ENCODE results near the gene CTDSP2. TPM values are rescaled to one million over a fixed set of nuclear protein-coding genes. Genes with fewer than 3 reads are reported as not detected.
"Not testable (repeated sequence)": the region's sequence is repeated elsewhere in the genome, so short reads cannot be mapped to it uniquely, and the experiment has no call there.

CTDSP2 gene
- polyA plus RNA-seq, 3 donors = 76.0 to 106 (median 96.4) TPM

DNA sequence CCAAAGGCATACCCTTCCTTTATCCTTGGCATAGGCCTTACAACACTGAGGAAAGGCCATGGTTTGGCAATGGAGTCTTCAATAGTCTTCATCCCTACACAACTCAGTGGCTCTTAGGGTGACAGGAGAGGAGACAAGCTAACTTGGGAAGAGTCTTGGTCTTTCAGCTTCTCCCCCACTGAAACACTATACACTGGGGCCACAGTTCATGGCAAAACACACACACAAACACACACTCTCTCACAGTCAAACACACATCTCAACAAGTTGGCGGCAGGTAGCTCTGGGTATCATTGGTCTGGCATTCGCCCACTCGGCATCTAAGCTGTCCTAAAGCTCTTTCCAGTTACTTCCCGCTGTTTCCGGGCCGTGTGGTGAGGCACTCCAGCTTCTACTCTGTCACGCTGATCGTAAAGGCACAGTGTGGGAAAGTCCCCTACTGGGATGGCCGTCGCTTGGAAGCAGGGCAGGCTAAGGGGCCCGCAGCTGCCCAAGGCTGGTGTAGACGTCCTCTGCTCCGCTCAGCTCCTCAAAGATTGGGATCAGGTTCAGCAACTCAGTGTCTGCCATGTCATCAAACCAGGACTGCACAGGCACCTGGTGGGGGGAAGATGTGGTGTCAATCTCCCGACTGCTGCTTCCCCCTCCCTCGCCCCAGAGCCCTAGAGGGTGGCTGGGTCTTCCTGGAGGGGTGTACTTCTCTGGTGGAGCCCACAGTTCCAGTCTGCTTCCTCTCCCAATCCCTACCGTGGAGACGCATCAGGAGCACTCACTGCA is 23.2 kb downstream of the CTDSP2 start:
- H3K27ac ChIP-seq (ENCODE audit: low read depth, low read length) = no peak overlapping the region
- 81 to 89% (median 86%) methylated on average over 17 of the region's 17 CpGs for WGBS, 3 donors

DNA sequence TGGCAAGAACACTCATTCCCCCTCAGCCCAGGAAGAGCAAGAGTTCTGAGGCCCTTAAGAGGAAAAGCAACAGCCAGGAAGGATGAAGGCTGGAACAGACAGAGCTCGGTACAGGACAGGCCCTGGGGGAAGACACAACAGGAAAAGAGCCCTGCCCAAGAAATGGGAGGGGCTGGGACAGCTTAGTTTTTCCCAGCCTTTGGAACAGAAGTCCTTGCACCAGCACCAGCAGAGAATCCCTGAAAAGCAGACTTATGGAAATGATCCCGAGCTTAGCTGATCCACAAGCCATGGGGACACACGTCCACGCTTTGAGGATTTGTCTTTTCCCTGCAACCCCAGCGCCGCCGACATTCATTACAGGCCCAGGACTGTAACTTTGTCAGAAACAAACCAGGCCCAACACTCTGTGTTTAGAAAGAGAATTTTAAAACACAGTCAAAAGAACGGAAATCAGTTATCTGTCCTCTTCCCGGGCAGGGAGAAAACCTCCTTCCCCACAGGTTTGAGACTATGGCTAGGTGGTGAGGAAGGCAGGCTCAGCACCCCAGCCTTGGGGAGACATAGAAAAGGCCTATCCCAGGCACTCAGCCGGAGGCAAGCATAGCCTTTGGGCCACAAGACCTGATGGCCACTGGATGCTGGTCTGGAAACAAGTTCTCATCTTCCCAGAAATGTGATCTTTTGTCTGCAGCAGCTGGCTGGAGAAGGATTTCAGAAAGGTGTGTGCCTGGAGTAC is 24.0 kb downstream of the CTDSP2 start:
- H3K27ac ChIP-seq (ENCODE audit: low read depth, low read length) = no peak overlapping the region
- WGBS, 3 donors = 71 to 81% (median 74%) methylated on average over 10 of the region's 10 CpGs

DNA sequence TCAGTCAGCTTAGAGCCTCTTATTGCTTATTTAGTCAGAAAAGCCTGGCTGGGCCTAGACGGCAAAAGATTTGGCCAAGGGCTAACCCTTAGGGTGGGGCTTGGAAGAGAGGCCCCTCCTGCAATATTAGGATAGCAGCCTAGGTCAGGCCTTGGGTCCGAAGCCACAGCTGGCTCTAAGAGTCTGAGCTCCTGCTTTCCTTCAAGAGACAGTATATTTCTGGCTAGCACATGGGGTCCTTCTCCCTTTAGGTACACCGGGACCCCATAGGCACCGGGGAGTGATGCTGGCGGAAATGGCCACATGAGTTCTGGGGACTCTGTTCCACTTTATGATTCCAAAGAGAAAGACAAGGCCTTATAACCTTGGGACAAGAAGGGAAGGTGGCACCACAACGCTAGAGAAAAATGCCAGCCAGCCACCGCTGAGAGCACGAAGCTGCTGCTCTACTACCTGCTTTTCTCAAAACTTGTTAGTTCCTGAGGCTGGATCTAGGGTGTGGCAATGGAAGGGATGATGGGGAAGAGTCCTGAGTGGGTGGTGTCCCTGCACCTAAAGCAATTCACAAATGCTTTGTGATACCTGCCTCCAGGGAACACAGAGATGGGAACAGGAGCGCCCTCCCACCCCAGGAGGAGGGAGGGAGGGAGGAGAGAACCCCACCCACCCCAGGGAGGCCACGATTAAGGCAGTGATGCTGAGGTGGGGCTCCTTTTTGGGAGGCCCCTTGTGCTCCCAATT is 24.9 kb downstream of the CTDSP2 start:
- H3K27ac ChIP-seq (ENCODE audit: low read depth, low read length) = no peak overlapping the region
- WGBS, 3 donors = 78 to 87% (median 81%) methylated on average over 10 of the region's 10 CpGs

DNA sequence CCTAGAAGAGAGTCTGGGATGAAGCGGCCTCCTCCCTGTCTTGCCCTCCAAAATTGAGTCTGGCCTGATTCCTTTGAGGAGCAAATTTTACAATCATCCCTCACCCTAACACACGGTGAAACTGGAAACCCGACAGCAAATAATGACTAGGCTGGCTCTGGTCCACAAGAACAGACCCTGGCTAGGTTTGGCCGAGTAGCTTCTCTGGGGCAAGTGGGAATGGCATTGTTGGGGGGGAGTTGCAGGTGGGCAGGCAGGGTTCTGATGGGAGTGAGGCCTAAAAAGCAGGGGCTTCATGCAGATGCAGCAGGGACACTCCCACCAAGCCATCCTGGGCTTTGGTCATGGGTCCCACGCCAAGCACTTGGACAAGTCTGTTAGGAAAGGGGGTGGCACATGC is 25.5 kb downstream of the CTDSP2 start:
- 74 to 83% (median 80%) methylated on average over 5 of the region's 5 CpGs for WGBS, 3 donors
- H3K27ac ChIP-seq (ENCODE audit: low read depth, low read length) = not testable (repeated sequence)

DNA sequence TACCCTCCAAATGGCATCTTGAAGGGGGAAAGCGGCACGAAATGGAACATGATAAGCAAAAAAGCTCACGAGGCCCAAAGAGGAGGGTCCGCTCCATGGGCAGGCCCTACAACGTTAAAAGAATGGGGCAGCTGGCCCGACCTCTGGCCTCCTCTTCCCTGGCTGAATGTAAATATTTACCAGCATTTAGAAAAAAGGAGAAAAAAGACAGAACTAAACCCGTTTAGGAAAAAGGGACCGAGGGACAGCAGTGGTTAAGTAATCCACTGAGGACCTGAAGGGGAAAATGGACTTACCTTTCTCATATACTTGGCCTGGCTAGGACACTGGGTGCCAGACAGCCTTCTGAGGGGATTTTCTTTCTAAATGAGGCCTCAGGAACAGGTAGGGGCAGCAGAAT is 26.4 kb downstream of the CTDSP2 start:
- H3K27ac ChIP-seq (ENCODE audit: low read depth, low read length) = not testable (repeated sequence)
- 60 to 72% (median 68%) methylated on average over 8 of the region's 8 CpGs for whole genome bisulfite sequencing, 3 donors

DNA sequence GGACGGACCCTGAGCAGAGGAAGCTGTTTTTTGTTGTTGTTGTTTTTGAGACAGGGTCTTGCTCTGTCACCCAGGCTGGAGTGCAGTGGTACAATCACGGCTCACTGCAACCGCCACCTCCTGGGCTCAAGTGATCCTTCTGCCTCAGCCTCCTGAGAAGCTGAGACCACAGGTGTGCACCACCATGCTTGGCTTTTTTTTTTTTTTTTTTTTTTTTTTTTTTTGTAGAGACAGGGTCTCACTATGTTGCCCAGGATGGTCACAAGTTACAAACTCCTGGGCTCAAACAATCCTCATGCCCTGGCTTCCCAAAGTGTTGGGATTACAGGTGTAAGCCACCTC is 28.6 kb downstream of the CTDSP2 start:
- not testable (repeated sequence) for H3K27ac ChIP-seq (ENCODE audit: low read depth, low read length)
- WGBS, 3 donors = 79 to 91% (median 79%) methylated on average over 3 of the region's 3 CpGs

DNA sequence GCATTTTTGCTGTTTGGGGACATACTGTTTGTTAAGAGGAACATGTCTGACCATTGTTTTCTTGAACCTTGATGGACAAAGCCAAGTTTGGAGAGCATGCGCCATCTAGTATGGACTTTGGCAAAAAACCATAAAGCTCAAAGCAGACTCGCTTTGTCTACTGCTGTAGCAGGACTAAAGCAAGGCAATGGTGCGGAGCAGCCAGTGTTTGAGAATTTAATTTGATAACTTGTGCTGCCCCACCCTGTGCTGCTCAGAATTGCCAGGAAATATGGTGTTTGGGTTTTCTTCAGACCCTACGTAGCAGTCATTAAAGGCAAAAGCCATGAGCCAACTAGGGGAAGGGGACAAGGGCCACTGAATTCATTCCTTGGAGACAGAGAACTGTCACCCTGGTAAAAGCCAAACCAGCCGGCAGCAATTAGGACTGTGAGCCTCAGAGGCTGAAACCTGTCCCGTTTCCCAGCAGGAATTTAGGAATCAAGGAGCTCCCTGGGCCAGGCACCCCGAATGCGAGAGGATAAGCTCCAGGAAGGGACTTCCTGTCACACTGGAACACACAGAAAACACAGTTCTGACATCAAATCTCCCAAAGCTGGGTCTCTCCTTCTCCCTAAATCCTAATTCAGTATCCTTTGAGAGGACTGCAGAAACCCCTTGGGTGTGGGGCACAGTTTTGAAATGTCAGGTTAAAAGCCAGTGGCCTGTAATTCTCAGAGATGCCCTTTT is 29.1 kb downstream of the CTDSP2 start:
- H3K27ac ChIP-seq (ENCODE audit: low read depth, low read length) = no peak overlapping the region
- WGBS, 3 donors = 46 to 76% (median 63%) methylated on average over 8 of the region's 8 CpGs

DNA sequence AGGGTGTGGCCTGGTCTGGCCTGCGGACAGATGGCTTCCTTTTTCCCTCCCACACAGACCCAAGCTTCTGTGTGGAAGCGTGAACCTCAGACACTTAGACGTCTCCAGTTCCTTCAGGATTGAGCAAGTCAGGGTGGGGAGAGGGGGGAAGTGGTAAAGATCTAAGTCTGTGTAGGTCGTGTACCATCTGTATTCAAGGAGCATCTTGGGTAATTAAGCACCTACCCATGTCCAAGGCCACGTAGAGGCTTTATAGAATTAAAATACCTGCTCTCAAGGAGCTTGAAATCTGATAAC is 29.7 kb downstream of the CTDSP2 start:
- H3K27ac ChIP-seq (ENCODE audit: low read depth, low read length) = peak overlapping the region; percentile 31
- WGBS, 3 donors = 12 to 63% (median 15%) methylated on average over 5 of the region's 5 CpGs

DNA sequence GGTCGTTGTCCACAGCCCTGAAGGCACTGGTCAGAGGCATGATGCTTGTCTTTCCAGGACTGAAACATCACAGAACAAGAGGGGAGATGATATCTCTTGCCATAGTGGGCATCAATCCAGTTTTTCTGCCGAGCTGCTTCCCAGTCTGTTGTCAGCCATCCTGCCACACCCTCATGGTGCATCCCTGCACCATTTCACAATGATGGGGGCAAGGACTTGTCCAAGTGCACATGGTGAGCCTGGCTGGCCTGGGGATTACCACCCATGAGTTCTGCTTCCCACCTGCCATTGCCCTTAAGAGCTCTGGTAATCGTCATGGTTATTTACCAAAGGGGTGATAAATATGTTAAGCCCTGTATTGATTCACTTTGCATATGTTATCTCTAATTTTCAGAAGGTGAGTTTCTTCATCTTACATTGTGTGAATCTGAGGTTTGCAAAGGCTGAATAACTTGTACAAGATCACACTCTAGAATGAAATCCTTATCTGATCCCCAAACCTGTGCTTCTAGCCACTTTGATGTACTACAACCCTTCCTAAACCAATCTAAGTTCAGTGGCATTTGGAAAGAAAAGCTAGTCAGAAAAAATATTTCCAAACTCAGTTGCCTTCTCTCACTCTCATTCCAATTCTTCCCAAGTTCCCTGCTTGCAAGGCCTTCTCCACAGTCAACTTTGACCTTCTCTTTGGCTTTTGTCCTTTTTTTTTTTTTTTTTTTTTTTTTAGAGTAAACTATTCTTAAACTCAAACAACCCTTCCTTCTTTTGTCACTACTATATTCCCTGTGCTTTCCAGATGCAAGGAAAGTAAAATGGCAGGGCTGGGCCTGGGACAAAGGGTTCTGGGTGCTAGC is 30.3 kb downstream of the CTDSP2 start:
- WGBS, 3 donors = 37 to 60% (median 49%) methylated on average over 3 of the region's 3 CpGs
- H3K27ac ChIP-seq (ENCODE audit: low read depth, low read length) = no peak overlapping the region

DNA sequence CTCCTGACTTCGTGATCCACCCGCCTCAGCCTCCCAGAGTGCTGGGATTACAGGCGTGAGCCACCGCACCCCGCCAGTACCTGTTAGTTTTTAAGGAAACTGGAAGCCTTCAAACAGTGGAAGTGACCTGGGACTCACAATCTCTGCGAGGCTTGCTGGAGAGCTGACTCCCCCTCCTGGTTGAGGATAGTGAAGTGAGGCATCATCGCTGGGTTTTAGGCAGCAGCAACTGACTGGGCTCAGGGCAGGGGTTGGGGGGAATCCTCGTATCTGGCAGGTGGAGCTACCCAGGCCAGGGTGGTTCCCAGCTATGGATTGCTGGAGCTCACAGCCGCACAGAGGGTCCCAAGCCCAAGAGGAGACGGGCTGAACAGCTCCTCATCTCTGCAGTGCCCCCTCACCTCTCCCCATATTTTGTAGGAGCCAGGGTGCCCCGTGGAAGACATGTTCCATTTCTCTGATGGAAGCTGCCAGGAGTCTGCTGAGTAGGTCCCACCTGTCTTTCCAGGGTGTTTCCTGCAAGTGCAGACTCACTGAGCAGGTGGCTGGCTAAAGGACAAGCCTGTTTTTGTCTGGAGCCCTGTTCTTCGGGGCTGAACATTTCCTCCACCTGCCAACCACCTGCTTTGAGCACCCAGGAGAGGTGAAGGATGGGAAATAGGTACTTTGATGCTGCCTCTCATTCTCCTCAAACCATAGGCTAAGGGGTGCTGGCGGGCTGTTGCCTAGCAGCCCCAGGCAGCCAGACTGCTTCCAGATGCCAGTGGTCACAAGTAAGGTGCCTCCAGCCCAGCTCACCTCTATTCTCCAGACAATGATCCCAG is 31.1 kb downstream of the CTDSP2 start:
- 86 to 89% (median 88%) methylated on average over 13 of the region's 13 CpGs for WGBS, 3 donors
- H3K27ac ChIP-seq (ENCODE audit: low read depth, low read length) = no peak overlapping the region

DNA sequence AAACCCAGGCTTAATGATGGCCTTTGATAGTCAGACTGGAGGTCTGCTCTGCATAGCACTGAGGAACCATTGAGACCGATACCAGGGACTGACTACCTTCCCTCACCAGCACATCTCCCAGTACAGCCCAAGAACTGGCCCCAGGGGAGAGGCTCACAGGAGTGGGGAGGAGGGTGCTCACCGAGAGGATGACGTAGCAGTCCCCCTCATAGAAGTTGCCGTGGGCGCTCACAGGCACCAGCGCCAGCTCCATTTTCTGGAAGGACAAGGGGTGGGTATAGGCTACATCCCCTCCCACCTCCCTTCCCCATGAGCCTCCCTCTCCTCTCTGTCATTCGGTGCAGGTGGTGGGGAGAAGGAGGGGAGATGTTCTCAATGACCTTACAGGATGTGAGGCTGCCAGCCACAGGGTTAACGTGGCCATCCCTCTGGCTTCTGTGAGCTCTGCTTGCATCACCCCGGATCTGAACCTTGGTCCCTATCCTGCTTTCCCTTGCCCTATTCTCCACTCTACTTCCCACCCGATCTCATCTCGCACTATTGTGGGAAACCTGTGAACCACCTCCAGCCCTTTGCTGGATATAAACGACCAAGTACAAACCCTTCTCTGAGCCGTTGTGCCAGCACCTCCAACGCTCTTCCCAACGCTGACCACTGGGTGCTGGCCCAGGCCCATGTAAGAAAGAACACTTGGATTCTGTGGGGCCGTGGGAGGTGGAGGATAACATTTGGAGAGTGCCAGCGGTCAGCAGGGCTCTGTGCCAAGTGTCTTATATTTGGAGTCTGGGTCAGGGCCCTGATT is 32.4 kb downstream of the CTDSP2 start:
- no peak overlapping the region for H3K27ac ChIP-seq (ENCODE audit: low read depth, low read length)
- WGBS, 3 donors = 58 to 67% (median 64%) methylated on average over 16 to 17 of the region's 17 CpGs

DNA sequence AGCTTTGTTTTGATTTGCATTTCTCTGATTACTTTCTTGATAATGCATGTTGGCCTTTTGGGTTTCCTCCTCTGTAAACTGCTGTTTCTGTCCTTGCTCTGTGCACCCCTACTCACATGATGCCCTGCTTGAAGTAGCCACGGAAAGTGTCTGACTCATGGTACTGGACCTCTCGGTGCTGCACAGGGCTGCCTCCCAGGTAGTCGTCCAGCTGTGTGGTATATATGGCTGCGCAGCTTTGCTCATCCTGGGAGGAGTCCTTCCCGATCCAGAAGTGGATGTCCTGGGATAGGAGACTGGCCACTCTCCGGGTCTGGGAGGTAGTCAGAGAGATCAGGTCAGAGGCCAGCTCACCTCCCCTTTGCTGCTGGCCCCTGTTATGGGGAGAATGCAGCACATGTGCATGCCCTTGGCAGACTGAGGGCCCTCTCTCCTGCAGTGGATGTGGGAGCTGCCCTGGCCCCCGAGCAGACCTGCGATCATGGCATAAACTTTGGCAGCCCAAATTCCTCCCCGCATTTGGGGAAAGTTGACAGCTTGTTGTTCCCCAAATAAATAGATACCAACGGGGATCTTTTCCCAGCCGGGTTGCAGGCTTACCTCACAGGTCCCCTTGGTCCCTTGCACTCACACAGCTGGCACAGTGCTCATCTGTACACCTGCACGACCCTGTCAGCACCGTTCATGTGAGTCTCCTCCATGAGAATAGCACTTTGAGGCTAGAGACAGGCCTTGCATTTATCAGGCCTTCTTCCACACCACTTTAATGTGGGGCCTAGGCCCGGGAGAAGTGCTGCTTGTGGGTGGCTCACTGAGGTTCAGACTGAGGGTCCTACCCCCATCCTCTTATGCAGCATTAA is 33.2 kb downstream of the CTDSP2 start:
- no peak overlapping the region for H3K27ac ChIP-seq (ENCODE audit: low read depth, low read length)
- WGBS, 3 donors = 82 to 85% (median 82%) methylated on average over 14 of the region's 14 CpGs

DNA sequence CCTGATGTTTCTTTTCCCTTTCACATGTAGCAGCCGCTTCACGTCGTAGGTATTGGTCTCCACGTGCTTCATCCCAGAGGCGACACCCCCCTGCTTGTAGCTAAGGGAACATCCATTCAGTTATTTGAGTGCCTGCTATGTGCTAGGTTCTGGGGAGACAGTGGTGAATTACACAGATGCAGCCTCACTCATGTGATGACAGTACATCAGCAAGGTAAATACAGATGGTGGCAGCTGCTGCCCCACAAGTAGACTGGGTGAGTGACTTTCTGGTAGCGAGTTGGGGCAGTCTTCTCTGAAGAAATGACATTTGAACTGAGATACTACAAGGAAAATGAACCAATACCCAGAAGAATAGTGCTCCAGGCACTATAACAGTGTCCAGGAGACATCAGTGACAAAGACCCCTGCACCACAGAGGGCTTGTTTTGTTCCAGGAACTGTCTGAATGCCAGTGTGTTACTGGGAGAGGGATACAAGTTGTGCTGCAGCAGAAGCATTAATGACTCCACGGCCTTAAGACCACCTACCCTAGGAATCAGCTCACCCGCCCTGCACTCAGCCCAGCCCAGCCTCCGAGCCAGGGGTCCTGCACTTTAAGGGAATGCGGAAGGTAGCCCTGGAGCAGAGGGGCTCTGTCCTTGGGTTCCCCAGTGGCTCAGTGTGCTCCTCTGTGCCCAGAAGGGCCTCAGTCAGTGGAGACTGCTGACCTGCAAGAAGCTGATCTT is 35.3 kb downstream of the CTDSP2 start:
- 89 to 93% (median 91%) methylated on average over 10 of the region's 10 CpGs for WGBS, 3 donors
- H3K27ac ChIP-seq (ENCODE audit: low read depth, low read length) = no peak overlapping the region

DNA sequence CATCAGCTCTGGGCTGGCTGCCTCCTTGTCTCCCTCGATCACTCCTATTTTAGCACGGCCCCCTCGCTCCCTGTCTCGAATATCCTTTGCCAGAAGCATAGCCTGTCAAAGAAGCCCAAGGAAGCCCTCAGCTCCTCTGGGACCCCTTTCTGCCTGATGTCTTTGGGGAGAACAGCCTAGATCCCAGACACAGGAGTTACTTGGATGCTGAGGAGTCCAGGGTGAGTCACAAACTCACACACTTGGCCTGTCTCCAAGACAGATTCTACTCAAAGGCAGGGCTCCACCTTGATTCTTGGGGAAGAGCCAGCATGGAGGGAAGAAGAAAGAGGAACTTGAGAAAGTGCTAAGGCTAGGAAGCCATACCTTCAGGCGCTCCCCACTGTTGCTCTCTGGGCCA is 36.1 kb downstream of the CTDSP2 start:
- WGBS, 3 donors = 74 to 94% (median 84%) methylated on average over 5 of the region's 5 CpGs
- H3K27ac ChIP-seq (ENCODE audit: low read depth, low read length) = no peak overlapping the region

DNA sequence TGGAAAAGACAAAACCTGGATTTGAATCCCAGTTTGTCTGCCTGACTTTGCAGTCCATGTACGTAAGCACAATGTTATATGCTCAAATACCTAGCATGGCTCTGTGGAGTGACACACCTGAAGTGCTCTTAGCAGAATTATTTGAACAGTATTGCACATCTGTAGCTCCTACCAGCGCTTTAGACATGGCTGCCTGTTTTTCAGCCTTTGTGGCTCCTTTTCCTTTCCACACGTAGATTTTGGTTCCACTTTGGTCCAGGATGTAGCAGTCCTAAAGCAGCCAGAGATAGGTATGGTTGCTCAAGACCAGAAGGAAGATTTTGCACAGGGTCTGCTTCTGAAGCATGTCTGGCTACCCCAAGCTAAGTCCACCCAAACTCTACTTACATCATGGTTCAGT is 37.1 kb downstream of the CTDSP2 start:
- WGBS, 3 donors = 87 to 96% (median 90%) methylated on average over 3 of the region's 3 CpGs
- no peak overlapping the region for H3K27ac ChIP-seq (ENCODE audit: low read depth, low read length)
